ENCODE measurements around the gene TMEM164. TPM values are rescaled to one million over a fixed set of nuclear protein-coding genes. Genes with fewer than 3 reads are reported as not detected.

The TMEM164 gene
- total and polyA plus RNA-seq, 11 donors: 14.4 to 117 (median 50.3) TPM

GRCh38 chrX:110218591-110218990 is 215.7 kb downstream of the TMEM164 start:
- no peak overlapping the region for H3K27ac ChIP-seq
- no peak for ATAC-seq
- no peak for DNase-seq
- H3K4me1 ChIP-seq: no peaks in the 10 kb centered on the region
- no peak for TF ChIP-seq POLR2A (IDR thresholded peaks at IDR 0.05)
- no peak for TF ChIP-seq CTCF (IDR thresholded peaks at IDR 0.05)
- intact Hi-C loops (cut with DNase I): no loop called here
- no peaks in the 10 kb centered on the region for H3K9me3 ChIP-seq
- H3K36me3 ChIP-seq: no peaks in the 10 kb centered on the region
- no peak overlapping the region for H3K4me3 ChIP-seq
- H3K27me3 ChIP-seq: peaks cover 0 to 5% (median 0%) of the 10 kb centered on the region in 9 donors
- WGBS, 4 donors: 61 to 95% (median 83%) methylated on average over 2 of the region's 2 CpGs

- Histone ChIP-seq H3K4me1 (no peaks in the 10 kb centered on the region), H3K4me3 (no peak overlapping the region), H3K27ac (no peak overlapping the region), H3K27me3 (peaks cover 0 to 5% (median 0%) of the 10 kb centered on the region in 9 donors), H3K36me3 (no peaks in the 10 kb centered on the region), H3K9me3 (no peaks in the 10 kb centered on the region)
- ATAC-seq: no peak
- DNase-seq: no peak
- TF ChIP-seq POLR2A (IDR thresholded peaks at IDR 0.05) (no peak), CTCF (IDR thresholded peaks at IDR 0.05) (no peak)
- 54 to 86% (median 80%) methylated on average over 1 of the region's 1 CpG for WGBS, 4 donors
- intact Hi-C loops (cut with DNase I): no loop called here
Observed at GRCh38 chrX:110219920-110220319, 217.0 kb downstream of the TMEM164 start.

- TF ChIP-seq CTCF (IDR thresholded peaks at IDR 0.05) (no peak), POLR2A (IDR thresholded peaks at IDR 0.05) (no peak)
- ATAC-seq (no peak), DNase-seq (no peak)
- H3K36me3 ChIP-seq: no peaks in the 10 kb centered on the region
- 76 to 96% (median 84%) methylated on average over 1 to 2 of the region's 2 CpGs for WGBS, 4 donors
- H3K27ac ChIP-seq: no peak overlapping the region
- intact Hi-C loops (cut with DNase I): no loop called here
- no peak overlapping the region for H3K4me3 ChIP-seq
- peaks cover 0 to 5% (median 0%) of the 10 kb centered on the region in 9 donors for H3K27me3 ChIP-seq
- H3K4me1 ChIP-seq: no peaks in the 10 kb centered on the region
- no peaks in the 10 kb centered on the region for H3K9me3 ChIP-seq
Observed at GRCh38 chrX:110222497-110223257, 219.8 kb downstream of the TMEM164 start.

GRCh38 chrX:110224926-110225617 is 222.2 kb downstream of the TMEM164 start:
- intact Hi-C loops (cut with DNase I): no loop called here
- Histone ChIP-seq H3K27me3 (peaks cover 0 to 1% (median 0%) of the 10 kb centered on the region in 9 donors), H3K9me3 (no peaks in the 10 kb centered on the region), H3K4me1 (no peaks in the 10 kb centered on the region), H3K4me3 (no peak overlapping the region), H3K27ac (no peak overlapping the region), H3K36me3 (no peaks in the 10 kb centered on the region)
- DNase-seq (no peak), ATAC-seq (no peak)
- TF ChIP-seq CTCF (IDR thresholded peaks at IDR 0.05): no peak
- no peak for TF ChIP-seq POLR2A (IDR thresholded peaks at IDR 0.05)
- WGBS, 4 donors: 57 to 82% (median 67%) methylated on average over 3 of the region's 3 CpGs

Data from heart left ventricle (tissue), 16 donors.